SK-N-MC (cell line): ENCODE measurements around the gene DMRT1.

Experiments used
- DNase-seq: peaks from one replicate; pipeline ENCODE4 v3.0.0-alpha.2; 2011; ENCODE audit warnings: low read depth, low spot score
- H3K27ac ChIP-seq: fragments of 200-600 bp; sonication (generic); 2 replicates; pipeline ENCODE4 v1.5.1; 2016; ENCODE audit warnings: mixed run types
- H3K36me3 ChIP-seq: fragments of 200-600 bp; sonication (generic); 2 replicates; pipeline ENCODE4 v1.6.1; 2017; ENCODE audit warnings: antibody characterized with exemption, low read length, mixed read lengths; ENCODE audit not compliant: insufficient read depth
- H3K4me3 ChIP-seq: fragments of 200-600 bp; sonication (generic); 2 replicates; pipeline ENCODE4 v1.5.1; 2016
- H3K9ac ChIP-seq: fragments of 200-600 bp; sonication (generic); 2 replicates; pipeline ENCODE4 v1.8.0; 2017; ENCODE audit warnings: mixed run types, mixed read lengths; ENCODE audit not compliant: insufficient read length
- H3K9me3 ChIP-seq: fragments of 200-600 bp; sonication (generic); 2 replicates; pipeline ENCODE4 v1.6.1; 2017; ENCODE audit warnings: low read depth, mild to moderate bottlenecking, antibody characterized with exemption, low read length, moderate library complexity, mixed read lengths
- EZH2 ChIP-seq: fragments of 200-600 bp; sonication (generic); IDR thresholded peaks from one replicate; pipeline ENCODE4 v1.6.1; 2017; ENCODE audit warnings: antibody characterized with exemption
- FOXP2 ChIP-seq: optimal IDR thresholded peaks from 2 replicates; pipeline ENCODE3; 2011; ENCODE audit warnings: mild to moderate bottlenecking, moderate library complexity; ENCODE audit not compliant: insufficient read depth; ENCODE audit errors: extremely low read length, control extremely low read depth
- POLR2AphosphoS5 ChIP-seq: IDR thresholded peaks from 2 replicates; pipeline ENCODE4 v1.6.1; 2012; ENCODE audit warnings: mild to moderate bottlenecking, low read depth, low read length, borderline replicate concordance

DMRT1 gene

GRCh38 chr9:1005043-1005667 is 163.7 kb downstream of the DMRT1 start:
- Histone ChIP-seq H3K27ac (no peak overlapping the region), H3K36me3 (no peaks in the 10 kb centered on the region), H3K4me3 (no peak overlapping the region), H3K9me3 (no peaks in the 10 kb centered on the region), H3K9ac (no peak overlapping the region)
- DNase-seq: no peak
- no peak for TF ChIP-seq FOXP2
- TF ChIP-seq EZH2: no peak
- no peak for TF ChIP-seq POLR2AphosphoS5

DNA sequence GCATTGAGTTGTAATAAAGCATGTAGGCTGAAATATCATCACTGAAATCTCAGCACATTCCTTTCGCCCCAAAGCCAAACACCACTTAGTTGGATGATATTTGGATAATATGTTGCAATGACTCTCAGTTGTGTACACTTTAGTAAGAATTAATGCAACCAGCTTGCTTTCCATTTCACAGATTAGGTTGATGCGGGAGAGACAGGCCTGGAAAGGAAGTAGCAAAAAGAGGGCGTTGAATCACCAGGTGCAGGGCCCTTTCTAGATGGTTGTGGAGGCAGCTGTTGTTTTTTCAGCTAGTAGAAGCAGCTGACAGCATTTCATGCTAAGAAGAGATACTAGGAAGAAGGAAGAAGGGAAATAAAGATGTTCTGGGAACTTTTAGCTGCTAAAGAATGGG is 165.8 kb downstream of the DMRT1 start:
- DNase-seq: no peak
- no peak for TF ChIP-seq POLR2AphosphoS5
- TF ChIP-seq EZH2: no peak
- no peak for TF ChIP-seq FOXP2
- Histone ChIP-seq H3K4me3 (no peak overlapping the region), H3K36me3 (no peaks in the 10 kb centered on the region), H3K9ac (no peak overlapping the region), H3K9me3 (no peaks in the 10 kb centered on the region), H3K27ac (no peak overlapping the region)

DNA sequence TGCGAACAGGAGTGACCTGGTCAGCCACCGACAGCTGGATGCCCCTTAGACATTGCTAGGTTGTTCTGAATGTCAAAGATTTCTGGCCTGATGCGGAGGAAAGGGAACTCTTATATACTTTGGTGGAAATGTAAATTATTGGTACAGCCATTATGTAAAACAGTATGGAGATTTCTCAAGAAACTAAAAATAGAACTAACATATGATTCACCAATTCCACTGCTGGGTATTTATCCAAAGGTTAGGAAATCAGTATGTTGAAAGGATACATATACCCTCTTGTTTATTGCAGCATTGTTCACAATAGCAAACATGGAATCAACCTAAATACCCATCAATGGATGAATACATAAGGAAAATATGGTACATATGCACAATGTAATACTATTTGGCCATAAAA is 166.7 kb downstream of the DMRT1 start:
- no peak overlapping the region for H3K4me3 ChIP-seq
- H3K27ac ChIP-seq: no peak overlapping the region
- H3K36me3 ChIP-seq: no peaks in the 10 kb centered on the region
- DNase-seq: no peak
- H3K9me3 ChIP-seq: no peaks in the 10 kb centered on the region
- no peak for TF ChIP-seq POLR2AphosphoS5
- TF ChIP-seq FOXP2: no peak
- no peak for TF ChIP-seq EZH2
- no peak overlapping the region for H3K9ac ChIP-seq

DNA sequence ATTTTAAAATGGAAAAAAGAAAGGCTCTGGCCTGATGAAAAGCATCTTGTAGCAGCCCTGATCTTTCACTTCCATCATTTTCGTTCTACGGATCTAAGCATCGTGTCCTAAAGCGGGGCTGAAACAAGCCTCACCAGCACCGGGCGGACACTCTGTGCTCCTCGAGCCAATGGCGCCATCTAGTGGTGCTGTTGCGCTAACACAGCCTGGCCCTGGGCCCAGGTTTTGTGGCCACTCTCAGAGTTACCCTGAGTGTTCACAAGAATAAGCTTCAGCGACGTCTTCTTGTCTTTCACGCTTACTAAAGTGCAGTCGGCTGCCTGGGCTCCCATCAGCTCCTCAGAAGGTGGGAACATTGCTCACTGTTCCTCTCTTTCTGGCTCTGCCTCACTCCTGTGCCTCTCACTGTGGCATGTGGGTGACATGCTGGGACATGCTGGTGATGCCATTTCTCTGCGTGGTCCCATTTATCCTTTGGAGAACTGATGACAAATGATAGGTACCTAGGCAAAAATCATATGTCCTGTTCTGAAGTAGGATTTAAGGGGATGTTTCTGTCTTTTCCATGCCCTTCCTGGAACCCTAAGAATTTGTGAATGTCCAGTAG is 167.7 kb downstream of the DMRT1 start:
- Histone ChIP-seq H3K36me3 (no peaks in the 10 kb centered on the region), H3K27ac (no peak overlapping the region), H3K9me3 (no peaks in the 10 kb centered on the region), H3K4me3 (no peak overlapping the region), H3K9ac (no peak overlapping the region)
- DNase-seq: peak; percentile 39
- no peak for TF ChIP-seq EZH2
- peak; percentile 81 for TF ChIP-seq FOXP2

DNA sequence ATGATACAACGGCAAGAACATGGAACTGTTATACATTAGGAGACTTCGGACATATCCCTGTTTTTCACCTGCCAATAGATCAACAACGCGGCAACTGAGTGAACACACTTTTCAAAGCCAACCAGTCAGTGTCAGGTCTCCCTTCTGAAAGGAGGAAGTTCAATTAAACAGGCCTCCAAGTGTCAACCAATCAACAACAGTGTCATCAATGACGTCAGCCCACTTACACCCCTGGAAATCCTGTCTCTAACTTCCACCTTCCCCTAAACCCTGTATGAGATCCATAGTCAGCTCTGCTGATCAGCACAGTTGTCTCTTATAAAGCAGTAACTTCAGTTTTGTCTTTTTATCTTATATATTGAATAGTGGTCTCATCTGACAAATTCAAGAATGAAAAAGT is 171.5 kb downstream of the DMRT1 start:
- Histone ChIP-seq H3K9me3 (no peaks in the 10 kb centered on the region), H3K27ac (no peak overlapping the region), H3K4me3 (no peak overlapping the region), H3K9ac (no peak overlapping the region), H3K36me3 (no peaks in the 10 kb centered on the region)
- DNase-seq: no peak
- TF ChIP-seq FOXP2 (no peak), POLR2AphosphoS5 (no peak), EZH2 (no peak)

DNA sequence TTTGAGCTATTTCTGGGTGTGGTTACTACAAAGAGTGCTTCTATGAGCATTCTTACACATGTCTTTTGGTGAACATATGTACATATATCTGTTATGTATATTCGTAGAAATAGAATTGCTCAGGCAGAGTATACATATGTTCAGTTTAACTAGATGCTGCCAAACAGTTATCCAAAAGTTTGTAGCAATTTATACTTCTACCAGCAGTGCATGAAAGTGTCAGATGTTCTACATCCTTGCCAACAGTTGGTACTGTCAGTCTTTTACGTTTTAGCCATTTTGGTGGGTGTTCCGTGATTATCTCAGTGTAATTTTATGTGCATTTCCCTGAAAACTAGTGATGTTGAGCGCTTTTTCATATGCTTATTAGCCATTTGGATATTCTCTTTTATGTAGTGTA is 172.7 kb downstream of the DMRT1 start:
- no peak overlapping the region for H3K4me3 ChIP-seq
- H3K36me3 ChIP-seq: no peaks in the 10 kb centered on the region
- H3K27ac ChIP-seq: no peak overlapping the region
- TF ChIP-seq EZH2: no peak
- no peak for TF ChIP-seq FOXP2
- no peak for TF ChIP-seq POLR2AphosphoS5
- H3K9ac ChIP-seq: no peak overlapping the region
- DNase-seq: no peak
- H3K9me3 ChIP-seq: no peaks in the 10 kb centered on the region

- DNase-seq: no peak
- H3K9ac ChIP-seq: no peak overlapping the region
- no peaks in the 10 kb centered on the region for H3K36me3 ChIP-seq
- no peak overlapping the region for H3K27ac ChIP-seq
- TF ChIP-seq EZH2: no peak
- TF ChIP-seq POLR2AphosphoS5: no peak
- TF ChIP-seq FOXP2: no peak
- H3K9me3 ChIP-seq: no peaks in the 10 kb centered on the region
- H3K4me3 ChIP-seq: no peak overlapping the region
Measured at GRCh38 chr9:1014640-1015039, 173.1 kb downstream of the DMRT1 start.

GRCh38 chr9:1018121-1018520 is 176.6 kb downstream of the DMRT1 start:
- Histone ChIP-seq H3K36me3 (no peaks in the 10 kb centered on the region), H3K27ac (no peak overlapping the region), H3K4me3 (no peak overlapping the region), H3K9ac (no peak overlapping the region), H3K9me3 (no peaks in the 10 kb centered on the region)
- DNase-seq: no peak
- TF ChIP-seq POLR2AphosphoS5 (no peak), EZH2 (no peak), FOXP2 (no peak)
